ENCODE measurements around the gene SAV1.

The SAV1 gene

GRCh38 chr14:50657753-50658152 is 10.4 kb downstream of the SAV1 start:
- TF ChIP-seq CTCF (IDR thresholded peaks at IDR 0.05): no peak

GRCh38 chr14:50656776-50657175 is 11.3 kb downstream of the SAV1 start:
- TF ChIP-seq CTCF (IDR thresholded peaks at IDR 0.05): no peak

GRCh38 chr14:50649691-50650090 is 18.4 kb downstream of the SAV1 start:
- TF ChIP-seq CTCF (IDR thresholded peaks at IDR 0.05): no peak

- no peak for TF ChIP-seq CTCF (IDR thresholded peaks at IDR 0.05)
Observed at GRCh38 chr14:50647753-50648152, 20.4 kb downstream of the SAV1 start.

- TF ChIP-seq CTCF (IDR thresholded peaks at IDR 0.05): no peak
Observed at GRCh38 chr14:50647282-50647681, 20.8 kb downstream of the SAV1 start.

- TF ChIP-seq CTCF (IDR thresholded peaks at IDR 0.05): no peak
Observed at GRCh38 chr14:50635141-50635540, 33.0 kb downstream of the SAV1 start.

- TF ChIP-seq CTCF (IDR thresholded peaks at IDR 0.05): no peak
Observed at GRCh38 chr14:50633954-50634353, 34.2 kb downstream of the SAV1 start.

- no peak for TF ChIP-seq CTCF (IDR thresholded peaks at IDR 0.05)
Observed at GRCh38 chr14:50631408-50631821, 36.7 kb downstream of the SAV1 start.
